Neural cell (in vitro differentiated cells): ENCODE measurements around the gene RPL22. TPM values are rescaled to one million over a fixed set of nuclear protein-coding genes. Genes with fewer than 3 reads are reported as not detected.

ENCODE experiments used
- H2AFZ ChIP-seq: fragments of 200-600, 300-800 bp; sonication (generic), shearing (Covaris generic); 2 replicates; pipeline ENCODE4 v1.6.0; 2014; ENCODE audit warnings: low read depth, mild to moderate bottlenecking, antibody characterized with exemption, low read length, moderate library complexity
- H3F3A ChIP-seq: fragments of 200-600 bp; shearing (Covaris generic); 2 replicates; pipeline ENCODE4 v1.6.1; 2016; ENCODE audit warnings: mild to moderate bottlenecking, moderate library complexity, mixed read lengths, antibody characterized with exemption, low read length; ENCODE audit not compliant: insufficient read depth, poor library complexity, severe bottlenecking
- H3K27ac ChIP-seq: fragments of 200-600, 300-800 bp; sonication (generic), shearing (Covaris generic); 2 replicates; pipeline ENCODE4 v1.5.1; 2014; ENCODE audit warnings: mild to moderate bottlenecking, low read length, moderate library complexity
- H3K27me3 ChIP-seq: fragments of 300-800, 200-600 bp; sonication (generic), shearing (Covaris generic); 2 replicates; pipeline ENCODE4 v1.6.0; 2014; ENCODE audit warnings: mild to moderate bottlenecking, low read depth, low read length, moderate library complexity; ENCODE audit not compliant: insufficient read depth
- H3K36me3 ChIP-seq: fragments of 300-800, 200-600 bp; sonication (generic), shearing (Covaris generic); 2 replicates; pipeline ENCODE4 v1.5.1; 2014; ENCODE audit warnings: mild to moderate bottlenecking, antibody characterized with exemption, low read length, moderate library complexity; ENCODE audit not compliant: insufficient read depth
- H3K4me2 ChIP-seq: fragments of 300-800, 200-600 bp; sonication (generic), shearing (Covaris generic); 2 replicates; pipeline ENCODE4 v1.6.0; 2014; ENCODE audit warnings: mild to moderate bottlenecking, low read length
- H3K4me3 ChIP-seq: fragments of 300-800, 200-600 bp; sonication (generic), shearing (Covaris generic); 2 replicates; pipeline ENCODE4 v1.5.1; 2014; ENCODE audit warnings: mild to moderate bottlenecking, low read length, moderate library complexity
- H3K79me2 ChIP-seq: fragments of 200-600 bp; shearing (Covaris generic); replicated peaks from 2 replicates; pipeline ENCODE4 v1.6.0; 2014; ENCODE audit warnings: mild to moderate bottlenecking, low read length, moderate library complexity; ENCODE audit not compliant: insufficient read depth
- H3K9ac ChIP-seq: fragments of 300-800, 200-600 bp; sonication (generic), shearing (Covaris generic); 2 replicates; pipeline ENCODE4 v1.6.1; 2016; ENCODE audit warnings: mild to moderate bottlenecking, low read length, mixed read lengths
- H3K9me2 ChIP-seq: fragments of 200-600 bp; shearing (Covaris generic); 2 replicates; pipeline ENCODE4 v1.6.1; 2016; ENCODE audit warnings: mild to moderate bottlenecking, low read length, mixed read lengths; ENCODE audit not compliant: insufficient read depth
- H3K9me3 ChIP-seq: fragments of 200-600, 300-800 bp; sonication (generic), shearing (Covaris generic); 2 replicates; pipeline ENCODE4 v1.6.1; 2016; ENCODE audit warnings: mild to moderate bottlenecking, mixed run types, low read length, moderate library complexity, mixed read lengths
- H4K20me1 ChIP-seq: fragments of 200-600 bp; shearing (Covaris generic); 2 replicates; pipeline ENCODE4 v1.6.1; 2016; ENCODE audit warnings: mild to moderate bottlenecking, mixed run types; ENCODE audit not compliant: insufficient read depth
- EP300 ChIP-seq: fragments of 450-650 bp; conservative IDR thresholded peaks from 2 replicates; pipeline ENCODE4 v1.6.1; 2014; ENCODE audit warnings: antibody characterized with exemption, mild to moderate bottlenecking, moderate library complexity; ENCODE audit not compliant: poor library complexity, severe bottlenecking
- EZH2 ChIP-seq: fragments of 200-600, 300-800 bp; shearing (Covaris generic), sonication (generic); IDR thresholded peaks from 2 replicates; pipeline ENCODE4 v1.6.1; 2014; ENCODE audit warnings: antibody characterized with exemption, low read length, borderline replicate concordance, mild to moderate bottlenecking; ENCODE audit not compliant: insufficient read depth, poor library complexity, severe bottlenecking
- MXI1 ChIP-seq: fragments of 450-650 bp; conservative IDR thresholded peaks from 2 replicates; pipeline ENCODE4 v1.6.1; 2014; ENCODE audit warnings: antibody characterized with exemption, mild to moderate bottlenecking; ENCODE audit not compliant: poor library complexity, severe bottlenecking
- POLR2AphosphoS5 ChIP-seq: IDR thresholded peaks from 2 replicates; pipeline ENCODE4 v1.6.1; 2012
- RAD21 ChIP-seq: fragments of 450-650 bp; conservative IDR thresholded peaks from 2 replicates; pipeline ENCODE4 v1.6.1; 2014; ENCODE audit warnings: antibody characterized with exemption, mild to moderate bottlenecking, moderate library complexity
- SMC3 ChIP-seq: fragments of 450-650 bp; conservative IDR thresholded peaks from 2 replicates; pipeline ENCODE4 v1.6.1; 2014; ENCODE audit warnings: antibody characterized with exemption, mild to moderate bottlenecking, moderate library complexity; ENCODE audit not compliant: poor library complexity
- TAF1 ChIP-seq: IDR thresholded peaks from 2 replicates; pipeline ENCODE4 v1.6.1; 2012; ENCODE audit warnings: low read depth
- polyA plus RNA-seq: library from polyadenylated mRNA; depleted of rRNA; stranded (reverse); fragments of >200 nt; gene quantifications from 2 replicates; pipeline ENCODE4 v1.2.3, GENCODE V29; 2014
- TF ChIP-seq, protein P1 (sequence below): IDR thresholded peaks from 2 replicates; pipeline ENCODE4 v1.6.1; 2012; ENCODE audit warnings: borderline replicate concordance
- TF ChIP-seq, protein P2 (sequence below): fragments of 450-650 bp; IDR thresholded peaks from 2 replicates; pipeline ENCODE4 v1.5.1; 2014; ENCODE audit warnings: antibody characterized with exemption, mild to moderate bottlenecking, moderate library complexity; ENCODE audit not compliant: poor library complexity, severe bottlenecking

RPL22 gene
- polyA plus RNA-seq, 1 donor from 2014 or later, result 294 TPM

DNA sequence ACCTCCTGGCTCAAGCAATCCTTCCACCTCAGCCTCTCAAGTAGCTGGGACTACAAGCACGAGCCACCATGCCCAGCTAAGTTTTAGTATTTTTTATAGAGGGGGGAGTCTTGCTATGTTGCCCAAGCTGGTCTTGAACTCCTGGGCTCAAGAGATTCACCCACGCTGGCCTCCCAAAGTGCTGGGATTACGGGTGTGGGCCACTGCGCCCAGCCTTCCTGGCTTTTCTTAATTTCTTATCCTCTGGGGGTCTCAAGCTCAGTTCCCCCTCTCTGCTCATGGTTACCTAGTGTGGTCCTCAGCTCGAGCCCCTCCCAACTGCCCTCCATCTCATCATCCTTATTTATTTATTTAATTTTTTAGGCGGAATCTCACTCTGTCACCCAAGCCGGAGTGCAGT lies 2.9 kb upstream of the RPL22 start:
- Histone ChIP-seq H2AFZ (no peak overlapping the region), H3K27me3 (peaks cover 26% of the 10 kb centered on the region), H3K4me2 (no peak overlapping the region)

DNA sequence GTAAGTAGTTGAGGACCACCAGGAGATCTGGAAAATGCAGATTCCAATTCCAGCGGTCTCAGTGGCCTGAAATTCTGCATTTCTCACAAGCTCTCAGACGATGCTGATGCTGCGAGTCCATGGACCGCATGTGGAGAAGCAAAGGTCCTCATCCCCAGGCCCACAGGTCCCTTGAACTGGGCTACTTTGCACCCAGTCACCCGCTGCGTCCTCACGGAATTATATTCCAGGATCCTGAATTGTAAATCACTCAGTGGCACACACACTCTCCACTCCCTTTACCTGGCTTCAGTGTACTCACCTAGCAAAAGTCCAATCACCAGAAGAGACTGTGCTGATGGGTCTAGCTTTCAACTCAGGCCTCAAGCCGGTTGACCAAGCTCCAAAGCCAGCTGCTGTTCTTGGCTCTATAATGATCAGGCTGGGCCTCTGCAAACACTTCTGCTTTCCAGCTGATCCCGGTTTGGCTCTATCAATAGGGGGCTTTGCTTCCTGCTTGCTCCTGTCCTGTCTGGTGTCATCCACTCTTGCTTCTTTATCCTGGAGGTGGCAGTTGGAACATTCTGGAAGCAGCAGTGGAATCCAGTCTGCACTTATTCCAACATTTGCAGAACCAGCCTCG lies 904 bp upstream of the RPL22 start:
- H3K9ac ChIP-seq, result peak overlapping the region; percentile 44
- H3K27me3 ChIP-seq, result peaks cover 7% of the 10 kb centered on the region
- H3K9me2 ChIP-seq, result no peaks in the 10 kb centered on the region
- H2AFZ ChIP-seq, result peak overlapping the region; percentile 67
- TF ChIP-seq, protein P1, sequence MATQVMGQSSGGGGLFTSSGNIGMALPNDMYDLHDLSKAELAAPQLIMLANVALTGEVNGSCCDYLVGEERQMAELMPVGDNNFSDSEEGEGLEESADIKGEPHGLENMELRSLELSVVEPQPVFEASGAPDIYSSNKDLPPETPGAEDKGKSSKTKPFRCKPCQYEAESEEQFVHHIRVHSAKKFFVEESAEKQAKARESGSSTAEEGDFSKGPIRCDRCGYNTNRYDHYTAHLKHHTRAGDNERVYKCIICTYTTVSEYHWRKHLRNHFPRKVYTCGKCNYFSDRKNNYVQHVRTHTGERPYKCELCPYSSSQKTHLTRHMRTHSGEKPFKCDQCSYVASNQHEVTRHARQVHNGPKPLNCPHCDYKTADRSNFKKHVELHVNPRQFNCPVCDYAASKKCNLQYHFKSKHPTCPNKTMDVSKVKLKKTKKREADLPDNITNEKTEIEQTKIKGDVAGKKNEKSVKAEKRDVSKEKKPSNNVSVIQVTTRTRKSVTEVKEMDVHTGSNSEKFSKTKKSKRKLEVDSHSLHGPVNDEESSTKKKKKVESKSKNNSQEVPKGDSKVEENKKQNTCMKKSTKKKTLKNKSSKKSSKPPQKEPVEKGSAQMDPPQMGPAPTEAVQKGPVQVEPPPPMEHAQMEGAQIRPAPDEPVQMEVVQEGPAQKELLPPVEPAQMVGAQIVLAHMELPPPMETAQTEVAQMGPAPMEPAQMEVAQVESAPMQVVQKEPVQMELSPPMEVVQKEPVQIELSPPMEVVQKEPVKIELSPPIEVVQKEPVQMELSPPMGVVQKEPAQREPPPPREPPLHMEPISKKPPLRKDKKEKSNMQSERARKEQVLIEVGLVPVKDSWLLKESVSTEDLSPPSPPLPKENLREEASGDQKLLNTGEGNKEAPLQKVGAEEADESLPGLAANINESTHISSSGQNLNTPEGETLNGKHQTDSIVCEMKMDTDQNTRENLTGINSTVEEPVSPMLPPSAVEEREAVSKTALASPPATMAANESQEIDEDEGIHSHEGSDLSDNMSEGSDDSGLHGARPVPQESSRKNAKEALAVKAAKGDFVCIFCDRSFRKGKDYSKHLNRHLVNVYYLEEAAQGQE, result no peak
- TF ChIP-seq TAF1 (no peak), POLR2AphosphoS5 (no peak), MXI1 (no peak), SMC3 (no peak), EP300 (no peak), EZH2 (no peak), RAD21 (no peak)
- TF ChIP-seq, protein P2, sequence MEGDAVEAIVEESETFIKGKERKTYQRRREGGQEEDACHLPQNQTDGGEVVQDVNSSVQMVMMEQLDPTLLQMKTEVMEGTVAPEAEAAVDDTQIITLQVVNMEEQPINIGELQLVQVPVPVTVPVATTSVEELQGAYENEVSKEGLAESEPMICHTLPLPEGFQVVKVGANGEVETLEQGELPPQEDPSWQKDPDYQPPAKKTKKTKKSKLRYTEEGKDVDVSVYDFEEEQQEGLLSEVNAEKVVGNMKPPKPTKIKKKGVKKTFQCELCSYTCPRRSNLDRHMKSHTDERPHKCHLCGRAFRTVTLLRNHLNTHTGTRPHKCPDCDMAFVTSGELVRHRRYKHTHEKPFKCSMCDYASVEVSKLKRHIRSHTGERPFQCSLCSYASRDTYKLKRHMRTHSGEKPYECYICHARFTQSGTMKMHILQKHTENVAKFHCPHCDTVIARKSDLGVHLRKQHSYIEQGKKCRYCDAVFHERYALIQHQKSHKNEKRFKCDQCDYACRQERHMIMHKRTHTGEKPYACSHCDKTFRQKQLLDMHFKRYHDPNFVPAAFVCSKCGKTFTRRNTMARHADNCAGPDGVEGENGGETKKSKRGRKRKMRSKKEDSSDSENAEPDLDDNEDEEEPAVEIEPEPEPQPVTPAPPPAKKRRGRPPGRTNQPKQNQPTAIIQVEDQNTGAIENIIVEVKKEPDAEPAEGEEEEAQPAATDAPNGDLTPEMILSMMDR, result no peak
- peak overlapping the region; percentile 62 for H3K27ac ChIP-seq
- peak overlapping the region; percentile 94 for H3K4me3 ChIP-seq
- H3K9me3 ChIP-seq, result no peaks in the 10 kb centered on the region
- H3K79me2 ChIP-seq, result peaks cover 21% of the 10 kb centered on the region
- H3K4me2 ChIP-seq, result peak overlapping the region; percentile 36
- no peaks in the 10 kb centered on the region for H4K20me1 ChIP-seq
- H3K36me3 ChIP-seq, result no peaks in the 10 kb centered on the region
- H3F3A ChIP-seq, result no peaks in the 10 kb centered on the region

More for the DNA sequence above, 2.9 kb upstream of the RPL22 start:
- H3K36me3 ChIP-seq, result no peaks in the 10 kb centered on the region
- H3K79me2 ChIP-seq, result peaks cover 21% of the 10 kb centered on the region
- H3K27ac ChIP-seq, result no peak overlapping the region
- no peaks in the 10 kb centered on the region for H3K9me2 ChIP-seq
- no peaks in the 10 kb centered on the region for H4K20me1 ChIP-seq
- H3K4me3 ChIP-seq, result no peak overlapping the region
- no peaks in the 10 kb centered on the region for H3K9me3 ChIP-seq
- H3K9ac ChIP-seq, result no peak overlapping the region
- TF ChIP-seq SMC3 (no peak), MXI1 (no peak), TAF1 (no peak), RAD21 (no peak), EZH2 (no peak), POLR2AphosphoS5 (no peak), EP300 (no peak)
- TF ChIP-seq, protein P1, result no peak
- TF ChIP-seq, protein P2, result no peak
- no peaks in the 10 kb centered on the region for H3F3A ChIP-seq
